CD4-positive, alpha-beta memory T cell (primary cell): ENCODE data around the gene P3H3. TPM values are rescaled to one million over a fixed set of nuclear protein-coding genes. Genes with fewer than 3 reads are reported as not detected.

Experiments
- CTCF ChIA-PET: fragments of 350-600 bp; sonication (Branson Sonifier 250); formaldehyde crosslinking; loops from one replicate; lab custom pipeline; 2021; ENCODE audit warnings: inconsistent platforms; ENCODE audit not compliant: partially characterized antibody; lab: Charles Lee
- POLR2A ChIA-PET: fragments of 350-600 bp; sonication (Branson Sonifier 250); formaldehyde crosslinking; loops from one replicate; lab custom pipeline; 2021; ENCODE audit not compliant: partially characterized antibody; lab: Charles Lee
- DNase-seq, 5 donors: peaks; one replicate each; pipeline versions ENCODE4 v3.0.0 to v3.0.0-alpha.2; 2020 to 2022; ENCODE audit warnings: mixed read lengths in 1 of 5
- H3K27ac ChIP-seq: one replicate; pipeline ENCODE4 v1.7.0; 2013; ENCODE audit warnings: low read depth, low read length
- H3K27me3 ChIP-seq: 2 replicates; pipeline ENCODE4 v1.7.0; 2013; ENCODE audit warnings: mild to moderate bottlenecking, low read length, moderate library complexity; ENCODE audit not compliant: insufficient read depth
- H3K36me3 ChIP-seq: 2 replicates; pipeline ENCODE4 v1.7.0; 2013; ENCODE audit warnings: mild to moderate bottlenecking, low read length, moderate library complexity; ENCODE audit not compliant: insufficient read depth
- H3K4me1 ChIP-seq: 2 replicates; pipeline ENCODE4 v1.7.0; 2013; ENCODE audit warnings: mild to moderate bottlenecking, low read length, moderate library complexity; ENCODE audit not compliant: insufficient read depth
- H3K4me3 ChIP-seq, 2 donors: one replicate each; pipeline ENCODE4 v1.7.0; 2013; ENCODE audit warnings: low read length in 2 of 2, mild to moderate bottlenecking in 1 of 2
- H3K9me3 ChIP-seq, 2 donors: one replicate each; pipeline ENCODE4 v1.7.0; 2013; ENCODE audit warnings: low read length in 2 of 2, control low read depth in 1 of 2; ENCODE audit not compliant: control insufficient read depth in 1 of 2
- H3K27ac Mint-ChIP-seq, 7 donors: one replicate each; pipeline ENCODE4 v1.8.0; 2020 to 2021; ENCODE audit warnings: mixed read lengths in 7 of 7, mild to moderate bottlenecking in 6 of 7, inconsistent platforms in 3 of 7, moderate library complexity in 3 of 7
- H3K27me3 Mint-ChIP-seq, 2 donors: one replicate each; pipeline ENCODE4 v1.8.0; 2020 to 2021; ENCODE audit warnings: mixed read lengths in 2 of 2
- H3K36me3 Mint-ChIP-seq, 2 donors: one replicate each; pipeline ENCODE4 v1.8.0; 2020 to 2021; ENCODE audit warnings: mixed read lengths in 2 of 2, inconsistent platforms in 1 of 2, mild to moderate bottlenecking in 1 of 2
- H3K4me1 Mint-ChIP-seq, 4 donors: one replicate each; pipeline ENCODE4 v1.8.0; 2020 to 2021; ENCODE audit warnings: mixed read lengths in 4 of 4, mild to moderate bottlenecking in 1 of 4
- H3K4me3 Mint-ChIP-seq, 8 donors: one replicate each; pipeline ENCODE4 v1.8.0; 2020 to 2021; ENCODE audit warnings: mixed read lengths in 8 of 8, mild to moderate bottlenecking in 7 of 8, moderate library complexity in 6 of 8, inconsistent platforms in 3 of 8
- H3K9me3 Mint-ChIP-seq, 8 donors: one replicate each; pipeline ENCODE4 v1.8.0; 2020 to 2021; ENCODE audit warnings: mixed read lengths in 8 of 8, mild to moderate bottlenecking in 5 of 8, inconsistent platforms in 3 of 8, moderate library complexity in 1 of 8
- intact Hi-C: fragments of 100-400 bp; cut with micrococcal nuclease; formaldehyde crosslinking; loops from one replicate; pipeline ENCODE4 v1.15.1; 2023
- polyA plus RNA-seq, 2 donors: library from polyadenylated mRNA; unstranded; fragments of 300-500 nt; fragmentation: Illumina TruSeq; gene quantifications; one replicate each; pipeline ENCODE4 v1.2.3, GENCODE V29; 2021
- total RNA-seq, 2 experiments: library from RNA; stranded (reverse); gene quantifications; one replicate each; pipeline ENCODE4 v1.2.3, GENCODE V29; 2021

P3H3 gene
- total and polyA plus RNA-seq, 4 experiments from 2014 or later, result 0.72 to 11.8 (median 6.2) TPM

- intact Hi-C loops, result loop anchor here (10.0 kb wide), 1 partner anchor 358 kb away; no protein-coding TSS in a partner anchor
- H3K9me3 Mint-ChIP-seq, result peaks cover 0 to 3% (median 0%) of the 10 kb centered on the region in 8 donors
- DNase-seq, result no peak
- peak overlapping the region; percentile 76 to 91 (median 85) for H3K27ac Mint-ChIP-seq
- ChIA-PET POLR2A (interaction anchor here (1.0 to 5.2 kb wide), 8 partner anchors 9 to 215 kb away, joined by 3 to 26 read pairs (median 4); partner anchors contain the start of genes MLF2, NOP2 and PTMS), CTCF (interaction anchor here (0.8 to 28.3 kb wide), 9 partner anchors 9 to 90 kb away, joined by 3 to 343 read pairs (median 20); partner anchors contain the start of genes GPR162, LAG3, MLF2 and P3H3)
- H3K27me3 Mint-ChIP-seq, result peaks cover 0 to 5% of the 10 kb centered on the region in 2 donors
- peak overlapping the region in 2 of 8 donors; percentile 28 to 53 for H3K4me3 Mint-ChIP-seq
- H3K4me3 ChIP-seq, result no peak overlapping the region
- no peaks in the 10 kb centered on the region for H3K36me3 ChIP-seq
- H3K27me3 ChIP-seq, result no peaks in the 10 kb centered on the region
- H3K9me3 ChIP-seq, result no peaks in the 10 kb centered on the region
- peaks cover 50% of the 10 kb centered on the region for H3K4me1 ChIP-seq
- H3K4me1 Mint-ChIP-seq, result peaks cover 22 to 74% (median 54%) of the 10 kb centered on the region in 4 donors
- H3K36me3 Mint-ChIP-seq, result peaks cover 0 to 3% of the 10 kb centered on the region in 2 donors
- no peak overlapping the region for H3K27ac ChIP-seq
These were observed 45.2 kb upstream of the P3H3 start for GRCh38 chr12:6782850-6783566.

GRCh38 chr12:6783828-6784227 lies 44.4 kb upstream of the P3H3 start:
- H3K4me1 Mint-ChIP-seq, result peaks cover 23 to 74% (median 53%) of the 10 kb centered on the region in 4 donors
- CTCF ChIA-PET, result interaction anchor here (0.8 to 28.3 kb wide), 5 partner anchors 9 to 44 kb away, joined by 3 to 343 read pairs (median 64); partner anchors contain the start of genes GPR162, LAG3, MLF2 and P3H3

GRCh38 chr12:6784296-6784695 lies 43.9 kb upstream of the P3H3 start:
- H3K9me3 Mint-ChIP-seq, result no peaks in the 10 kb centered on the region
- no peaks in the 10 kb centered on the region for H3K27me3 Mint-ChIP-seq
- H3K4me1 ChIP-seq, result peaks cover 52% of the 10 kb centered on the region
- H3K27ac ChIP-seq, result peak overlapping the region; percentile 12
- peaks cover 0 to 2% of the 10 kb centered on the region in 2 donors for H3K36me3 Mint-ChIP-seq
- no peaks in the 10 kb centered on the region for H3K27me3 ChIP-seq
- DNase-seq, result no peak
- no peaks in the 10 kb centered on the region for H3K9me3 ChIP-seq
- intact Hi-C loops, result loop anchor here (10.0 kb wide), 1 partner anchor 359 kb away; no protein-coding TSS in a partner anchor
- no peak overlapping the region for H3K4me3 ChIP-seq
- POLR2A ChIA-PET, result interaction anchor here (0.8 to 5.2 kb wide), 6 partner anchors 8 to 95 kb away, joined by 3 to 26 read pairs (median 4); partner anchors contain the start of genes MLF2, TPI1 and ZNF384
- CTCF ChIA-PET, result interaction anchor here (1.0 to 28.3 kb wide), 5 partner anchors 10 to 164 kb away, joined by 3 to 343 read pairs (median 64); partner anchors contain the start of genes GPR162, LAG3, MLF2 and P3H3
- peak overlapping the region; percentile 43 to 89 (median 80) for H3K27ac Mint-ChIP-seq
- peaks cover 24 to 74% (median 54%) of the 10 kb centered on the region in 4 donors for H3K4me1 Mint-ChIP-seq
- H3K36me3 ChIP-seq, result no peaks in the 10 kb centered on the region
- peak overlapping the region in 3 of 8 donors; percentile 7 to 50 (median 20) for H3K4me3 Mint-ChIP-seq

More at GRCh38 chr12:6783828-6784227, 44.4 kb upstream of the P3H3 start:
- Histone ChIP-seq H3K4me1 (peaks cover 51% of the 10 kb centered on the region), H3K9me3 (no peaks in the 10 kb centered on the region), H3K27me3 (no peaks in the 10 kb centered on the region), H3K36me3 (no peaks in the 10 kb centered on the region), H3K27ac (no peak overlapping the region), H3K4me3 (no peak overlapping the region)
- no peaks in the 10 kb centered on the region for H3K9me3 Mint-ChIP-seq
- H3K27me3 Mint-ChIP-seq, result peaks cover 0 to under 1% of the 10 kb centered on the region in 2 donors
- peak overlapping the region in 5 of 7 donors; percentile 64 to 89 (median 80) for H3K27ac Mint-ChIP-seq
- DNase-seq, result no peak
- POLR2A ChIA-PET, result interaction anchor here (0.9 to 5.2 kb wide), 4 partner anchors 9 to 84 kb away, joined by 4 to 26 read pairs (median 6); partner anchors contain the start of genes MLF2 and TPI1
- H3K36me3 Mint-ChIP-seq, result no peaks in the 10 kb centered on the region
- H3K4me3 Mint-ChIP-seq, result no peak overlapping the region
- intact Hi-C loops, result loop anchor here (10.0 kb wide), 1 partner anchor 359 kb away; no protein-coding TSS in a partner anchor

- peak overlapping the region in 3 of 8 donors; percentile 7 to 50 (median 20) for H3K4me3 Mint-ChIP-seq
These were observed 43.4 kb upstream of the P3H3 start for GRCh38 chr12:6784761-6785160.

GRCh38 chr12:6786416-6787094 lies 41.7 kb upstream of the P3H3 start:
- H3K27ac ChIP-seq, result peak overlapping the region; percentile 70
- intact Hi-C loops, result loop anchor here (10.0 kb wide), 1 partner anchor 362 kb away; no protein-coding TSS in a partner anchor

More at GRCh38 chr12:6784761-6785160, 43.4 kb upstream of the P3H3 start:
- peaks cover 24 to 71% (median 53%) of the 10 kb centered on the region in 4 donors for H3K4me1 Mint-ChIP-seq
- peaks cover 0 to 6% of the 10 kb centered on the region in 2 donors for H3K36me3 Mint-ChIP-seq
- DNase-seq, result no peak
- Histone ChIP-seq H3K27ac (peak overlapping the region; percentile 12), H3K4me3 (no peak overlapping the region), H3K27me3 (no peaks in the 10 kb centered on the region), H3K4me1 (peaks cover 52% of the 10 kb centered on the region), H3K9me3 (no peaks in the 10 kb centered on the region), H3K36me3 (no peaks in the 10 kb centered on the region)
- CTCF ChIA-PET, result interaction anchor here (0.5 to 28.3 kb wide), 5 partner anchors 16 to 175 kb away, joined by 3 to 343 read pairs (median 64); partner anchors contain the start of genes GPR162, LAG3, MLF2 and P3H3
- H3K27me3 Mint-ChIP-seq, result no peaks in the 10 kb centered on the region
- intact Hi-C loops, result loop anchor here (10.0 kb wide), 1 partner anchor 360 kb away; no protein-coding TSS in a partner anchor
- H3K9me3 Mint-ChIP-seq, result no peaks in the 10 kb centered on the region
- POLR2A ChIA-PET, result interaction anchor here (0.8 to 5.2 kb wide), 4 partner anchors 8 to 96 kb away, joined by 3 to 26 read pairs (median 6); partner anchors contain the start of genes MLF2 and ZNF384
- H3K27ac Mint-ChIP-seq, result peak overlapping the region; percentile 43 to 89 (median 80)

GRCh38 chr12:6787309-6787708 lies 40.9 kb upstream of the P3H3 start:
- Histone ChIP-seq H3K27me3 (no peaks in the 10 kb centered on the region), H3K27ac (peak overlapping the region; percentile 70), H3K9me3 (no peaks in the 10 kb centered on the region), H3K4me3 (no peak overlapping the region), H3K36me3 (no peaks in the 10 kb centered on the region), H3K4me1 (peaks cover 54% of the 10 kb centered on the region)
- no peak for DNase-seq
- H3K4me1 Mint-ChIP-seq, result peaks cover 31 to 86% (median 60%) of the 10 kb centered on the region in 4 donors
- POLR2A ChIA-PET, result interaction anchor here (0.7 to 2.5 kb wide), 12 partner anchors 9 to 182 kb away, joined by 3 to 21 read pairs (median 5); partner anchors contain the start of genes GPR162, MLF2, P3H3 and USP5
- peak overlapping the region in 7 of 8 donors; percentile 65 to 87 (median 74) for H3K4me3 Mint-ChIP-seq
- CTCF ChIA-PET, result interaction anchor here (1.3 to 28.3 kb wide), 6 partner anchors 10 to 83 kb away, joined by 3 to 343 read pairs (median 38); partner anchors contain the start of genes GPR162, LAG3, MLF2 and P3H3
- intact Hi-C loops, result loop anchor here (10.0 kb wide), 1 partner anchor 363 kb away; no protein-coding TSS in a partner anchor
- H3K27me3 Mint-ChIP-seq, result no peaks in the 10 kb centered on the region
- H3K36me3 Mint-ChIP-seq, result peaks cover 0 to 15% of the 10 kb centered on the region in 2 donors
- peak overlapping the region; percentile 89 to 97 (median 96) for H3K27ac Mint-ChIP-seq
- H3K9me3 Mint-ChIP-seq, result no peaks in the 10 kb centered on the region

More at GRCh38 chr12:6786416-6787094, 41.7 kb upstream of the P3H3 start:
- H3K27me3 ChIP-seq, result no peaks in the 10 kb centered on the region
- peaks cover 0 to 11% of the 10 kb centered on the region in 2 donors for H3K36me3 Mint-ChIP-seq
- H3K27ac Mint-ChIP-seq, result peak overlapping the region; percentile 89 to 97 (median 96)
- no peaks in the 10 kb centered on the region for H3K36me3 ChIP-seq
- H3K4me3 Mint-ChIP-seq, result peak overlapping the region; percentile 65 to 87 (median 73)
- no peaks in the 10 kb centered on the region for H3K9me3 ChIP-seq
- no peaks in the 10 kb centered on the region for H3K9me3 Mint-ChIP-seq
- peaks cover 27 to 79% (median 57%) of the 10 kb centered on the region in 4 donors for H3K4me1 Mint-ChIP-seq
- DNase-seq, result peak; percentile 61 to 75 (median 68)
- H3K4me1 ChIP-seq, result peaks cover 52% of the 10 kb centered on the region
- ChIA-PET POLR2A (interaction anchor here (0.6 to 2.2 kb wide), 12 partner anchors 9 to 181 kb away, joined by 3 to 21 read pairs (median 5); partner anchors contain the start of genes GPR162, MLF2, P3H3 and PTMS), CTCF (interaction anchor here (1.3 to 28.3 kb wide), 7 partner anchors 9 to 83 kb away, joined by 3 to 343 read pairs (median 13); partner anchors contain the start of genes GPR162, LAG3, MLF2 and P3H3)
- H3K27me3 Mint-ChIP-seq, result no peaks in the 10 kb centered on the region
- H3K4me3 ChIP-seq, result peak overlapping the region in 1 of 2 donors; percentile 36
